Stimulated activated naive B cell treated with anti-CD40 and anti-IgM and Interleukin-4, amounts not matched to agents 10 μg/mL and 1 μg/mL and 100 μg/mL, for 72 hours (primary cell): ENCODE results near the gene RPL41.
"Not testable (repeated sequence)": the region's sequence is repeated elsewhere in the genome, so short reads cannot be mapped to it uniquely, and the experiment has no call there.

Experiments
- ATAC-seq, 2 donors: fragments of 150-1000 bp; cut with Tn5 transposase; replicated peaks; 2 replicates each; pipeline ENCODE4 v1.10.0; 2021; ENCODE audit warnings: moderate library complexity in 1 of 2
- DNase-seq: peaks from one replicate; pipeline ENCODE4 v3.0.0; 2021
- H3K27ac Mint-ChIP-seq: one replicate; pipeline ENCODE4 v1.8.0; 2022; ENCODE audit warnings: mild to moderate bottlenecking, mixed read lengths
- H3K27me3 Mint-ChIP-seq, 2 donors: one replicate each; pipeline ENCODE4 v1.8.0; 2022; ENCODE audit warnings: mixed read lengths in 2 of 2
- H3K36me3 Mint-ChIP-seq, 2 donors: one replicate each; pipeline ENCODE4 v1.8.0; 2022; ENCODE audit warnings: mixed read lengths in 2 of 2, mild to moderate bottlenecking in 1 of 2
- H3K4me1 Mint-ChIP-seq, 2 donors: one replicate each; pipeline ENCODE4 v1.8.0; 2022; ENCODE audit warnings: mixed read lengths in 2 of 2, mild to moderate bottlenecking in 1 of 2
- H3K4me3 Mint-ChIP-seq, 2 donors: one replicate each; pipeline ENCODE4 v1.8.0; 2022; ENCODE audit warnings: mild to moderate bottlenecking in 2 of 2, mixed read lengths in 2 of 2, moderate library complexity in 1 of 2
- H3K9me3 Mint-ChIP-seq, 2 donors: one replicate each; pipeline ENCODE4 v1.8.0; 2022; ENCODE audit warnings: mixed read lengths in 2 of 2, mild to moderate bottlenecking in 1 of 2

RPL41 gene

GRCh38 chr12:56150563-56150962, 34.1 kb downstream of the RPL41 start:
- DNase-seq = no peak
- no peaks in the 10 kb centered on the region for H3K9me3 Mint-ChIP-seq

GRCh38 chr12:56151672-56152131, 35.3 kb downstream of the RPL41 start:
- Mint-ChIP-seq H3K4me1 (peaks cover 25 to 54% of the 10 kb centered on the region in 2 donors), H3K27me3 (no peaks in the 10 kb centered on the region), H3K9me3 (no peaks in the 10 kb centered on the region), H3K36me3 (peaks cover 10 to 11% of the 10 kb centered on the region in 2 donors), H3K27ac (peak overlapping the region; percentile 97), H3K4me3 (peak overlapping the region; percentile 92 to 97)
- ATAC-seq (peak; percentile 81 to 82), DNase-seq (peak; percentile 64)

More at GRCh38 chr12:56150563-56150962, 34.1 kb downstream of the RPL41 start:
- no peaks in the 10 kb centered on the region for H3K27me3 Mint-ChIP-seq
- H3K4me1 Mint-ChIP-seq = peaks cover 25 to 51% of the 10 kb centered on the region in 2 donors
- H3K4me3 Mint-ChIP-seq = peak overlapping the region in 1 of 2 donors; percentile 36
- ATAC-seq = no peak
- H3K36me3 Mint-ChIP-seq = peaks cover 8 to 9% of the 10 kb centered on the region in 2 donors
- H3K27ac Mint-ChIP-seq = peak overlapping the region; percentile 79

- ATAC-seq (peak; percentile 90 to 92), DNase-seq (peak; percentile 88)
- Mint-ChIP-seq H3K36me3 (peaks cover 10 to 11% of the 10 kb centered on the region in 2 donors), H3K27ac (peak within 1 kb of the TSS; percentile 97), H3K9me3 (no peaks in the 10 kb centered on the region), H3K4me1 (peaks cover 25 to 57% of the 10 kb centered on the region in 2 donors), H3K4me3 (peak within 1 kb of the TSS; percentile 92 to 97), H3K27me3 (no peaks in the 10 kb centered on the region)
These were observed 35.8 kb downstream of the RPL41 start, which contains the start of gene MYL6B for GRCh38 chr12:56152132-56152755. Gene MYL6B, plus strand, starts transcription at chr12:56152587. Its CDS starts 1,332 bp downstream, at chr12:56153919.

GRCh38 chr12:56152756-56153677, 36.6 kb downstream of the RPL41 start:
- peaks cover 26 to 61% of the 10 kb centered on the region in 2 donors for H3K4me1 Mint-ChIP-seq
- no peaks in the 10 kb centered on the region for H3K9me3 Mint-ChIP-seq
- H3K36me3 Mint-ChIP-seq = peaks cover 10 to 12% of the 10 kb centered on the region in 2 donors
- peak overlapping the region; percentile 97 for H3K27ac Mint-ChIP-seq
- ATAC-seq (no peak), DNase-seq (no peak)
- H3K27me3 Mint-ChIP-seq = no peaks in the 10 kb centered on the region
- peak overlapping the region; percentile 92 to 97 for H3K4me3 Mint-ChIP-seq

- DNase-seq (no peak), ATAC-seq (no peak)
- Mint-ChIP-seq H3K9me3 (no peaks in the 10 kb centered on the region), H3K4me3 (peak overlapping the region; percentile 92 to 97), H3K27ac (peak overlapping the region; percentile 97), H3K27me3 (no peaks in the 10 kb centered on the region), H3K36me3 (peaks cover 14 to 18% of the 10 kb centered on the region in 2 donors), H3K4me1 (peaks cover 26 to 64% of the 10 kb centered on the region in 2 donors)
These were observed 37.2 kb downstream of the RPL41 start for GRCh38 chr12:56153678-56154065.

GRCh38 chr12:56154246-56154771, 37.9 kb downstream of the RPL41 start:
- Mint-ChIP-seq H3K9me3 (no peaks in the 10 kb centered on the region), H3K27me3 (no peaks in the 10 kb centered on the region), H3K27ac (no peak overlapping the region), H3K4me3 (no peak overlapping the region), H3K36me3 (peaks cover 20 to 25% of the 10 kb centered on the region in 2 donors), H3K4me1 (peaks cover 29 to 70% of the 10 kb centered on the region in 2 donors)
- ATAC-seq = no peak
- DNase-seq = no peak

- Mint-ChIP-seq H3K27me3 (no peaks in the 10 kb centered on the region), H3K4me1 (peaks cover 30 to 75% of the 10 kb centered on the region in 2 donors), H3K4me3 (no peak overlapping the region), H3K9me3 (no peaks in the 10 kb centered on the region), H3K27ac (no peak overlapping the region), H3K36me3 (peaks cover 24 to 30% of the 10 kb centered on the region in 2 donors)
- DNase-seq (no peak), ATAC-seq (no peak)
These were observed 38.4 kb downstream of the RPL41 start for GRCh38 chr12:56154818-56155217.

GRCh38 chr12:56155256-56155845, 38.9 kb downstream of the RPL41 start:
- no peak for DNase-seq
- Mint-ChIP-seq H3K4me3 (peak overlapping the region; percentile 6 to 15), H3K9me3 (no peaks in the 10 kb centered on the region), H3K4me1 (peaks cover 34 to 78% of the 10 kb centered on the region in 2 donors), H3K27me3 (no peaks in the 10 kb centered on the region), H3K36me3 (peaks cover 30 to 35% of the 10 kb centered on the region in 2 donors), H3K27ac (peak overlapping the region; percentile 7)
- ATAC-seq = no peak

- DNase-seq = not testable (repeated sequence)
These were observed 40.2 kb downstream of the RPL41 start for GRCh38 chr12:56156464-56157200.

GRCh38 chr12:56157201-56158028, 41.0 kb downstream of the RPL41 start:
- Mint-ChIP-seq H3K27ac (peak overlapping the region; percentile 99), H3K4me1 (peaks cover 36 to 79% of the 10 kb centered on the region in 2 donors), H3K4me3 (peak overlapping the region; percentile 91 to 97), H3K36me3 (peaks cover 44 to 54% of the 10 kb centered on the region in 2 donors), H3K27me3 (no peaks in the 10 kb centered on the region), H3K9me3 (no peaks in the 10 kb centered on the region)
- DNase-seq (peak; percentile 70), ATAC-seq (peak; percentile 62 to 66)

More at GRCh38 chr12:56156464-56157200, 40.2 kb downstream of the RPL41 start:
- H3K27me3 Mint-ChIP-seq, ATAC-seq, H3K9me3 Mint-ChIP-seq: not testable (repeated sequence)
- Mint-ChIP-seq H3K4me3 (peak overlapping the region; percentile 91 to 97), H3K4me1 (peaks cover 33 to 78% of the 10 kb centered on the region in 2 donors), H3K27ac (peak overlapping the region; percentile 99), H3K36me3 (peaks cover 42 to 47% of the 10 kb centered on the region in 2 donors)

GRCh38 chr12:56158029-56158925, 41.8 kb downstream of the RPL41 start, which contains the start of gene MYL6:
Gene MYL6, plus strand, starts transcription at chr12:56158359. Its CDS starts 43 bp downstream, at chr12:56158402.
- H3K4me3 Mint-ChIP-seq = peak within 1 kb of the TSS; percentile 91 to 97
- peak; percentile 88 for DNase-seq
- H3K36me3 Mint-ChIP-seq = peaks cover 48 to 59% of the 10 kb centered on the region in 2 donors
- H3K27me3 Mint-ChIP-seq = no peaks in the 10 kb centered on the region
- peak within 1 kb of the TSS; percentile 99 for H3K27ac Mint-ChIP-seq
- peak; percentile 87 to 92 for ATAC-seq
- peaks cover 39 to 76% of the 10 kb centered on the region in 2 donors for H3K4me1 Mint-ChIP-seq
- no peaks in the 10 kb centered on the region for H3K9me3 Mint-ChIP-seq
